ENCODE data around the gene EMC6.

DNA sequence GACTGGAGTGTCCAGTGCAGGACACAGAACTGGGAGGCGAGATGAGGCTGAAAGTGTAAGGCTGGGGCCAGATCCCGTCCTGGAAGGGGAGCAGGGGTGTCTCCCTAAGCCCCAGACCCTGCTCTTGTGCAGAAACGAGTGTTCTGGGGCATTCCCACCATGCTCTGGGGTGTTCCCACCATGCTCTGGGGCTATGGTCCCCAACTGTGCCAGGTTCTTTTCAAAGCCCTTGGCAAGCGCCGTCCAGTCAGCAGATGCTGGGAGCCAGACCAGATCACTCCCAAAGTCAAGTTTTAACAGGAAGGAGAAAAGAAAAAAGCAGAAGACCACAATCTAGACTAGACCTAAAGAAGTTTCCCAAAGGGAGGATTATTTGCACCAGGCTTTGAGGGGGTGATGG, 2.8 kb upstream of the EMC6 start:
- TF ChIP-seq CTCF (IDR thresholded peaks at IDR 0.05; ENCODE audit: borderline replicate concordance, extremely low read depth, low read length, poor library complexity, severe bottlenecking) (no peak), EZH2 (IDR thresholded peaks at IDR 0.05; ENCODE audit: borderline replicate concordance, low read depth, low read length, severe bottlenecking) (no peak)
